BJ (cell line): ENCODE results near the gene UBE3C. TPM values are rescaled to one million over a fixed set of nuclear protein-coding genes. Genes with fewer than 3 reads are reported as not detected.
"Not testable (repeated sequence)": the region's sequence is repeated elsewhere in the genome, so short reads cannot be mapped to it uniquely, and the experiment has no call there.

Source experiments
- CTCF ChIA-PET: fragments of 350-600 bp; formaldehyde crosslinking; extraction: SDS; loops from one replicate; lab custom pipeline; 2021; ENCODE audit warnings: antibody characterized with exemption, inconsistent platforms; lab: Yijun Ruan, JAX
- POLR2A ChIA-PET: fragments of 300-600 bp; sonication (Branson Sonifier 250); formaldehyde crosslinking; extraction: SDS; loops from one replicate; lab custom pipeline; 2021; ENCODE audit warnings: antibody characterized with exemption; lab: Charles Lee
- DNase-seq: peaks from one replicate; pipeline ENCODE4 v3.0.0-alpha.2; 2011; ENCODE audit warnings: low read depth
- H3K27me3 ChIP-seq: 2 replicates; pipeline ENCODE4 v1.6.0; 2011; ENCODE audit warnings: low read length; ENCODE audit not compliant: control insufficient read depth, insufficient read depth
- H3K36me3 ChIP-seq: 2 replicates; pipeline ENCODE4 v1.5.1; 2011; ENCODE audit warnings: low read length; ENCODE audit not compliant: control insufficient read depth, insufficient read depth
- H3K4me3 ChIP-seq: 2 replicates; pipeline ENCODE4 v1.5.1; 2011; ENCODE audit warnings: low read depth, mild to moderate bottlenecking, control low read depth, low read length
- polyA plus RNA-seq: library from polyadenylated mRNA; depleted of rRNA; stranded (reverse); fragments of >200 nt; gene quantifications from 2 replicates; pipeline ENCODE4 v1.2.3, GENCODE V29; 2011
- TF ChIP-seq, protein P1 (sequence below): IDR thresholded peaks from 2 replicates; pipeline ENCODE4 v1.5.1; 2011; ENCODE audit warnings: low read depth, mild to moderate bottlenecking, control low read depth, inconsistent platforms, low read length, moderate library complexity; ENCODE audit not compliant: insufficient read depth

Gene UBE3C
- polyA plus RNA-seq, 1 experiment, result 50.0 TPM

DNA sequence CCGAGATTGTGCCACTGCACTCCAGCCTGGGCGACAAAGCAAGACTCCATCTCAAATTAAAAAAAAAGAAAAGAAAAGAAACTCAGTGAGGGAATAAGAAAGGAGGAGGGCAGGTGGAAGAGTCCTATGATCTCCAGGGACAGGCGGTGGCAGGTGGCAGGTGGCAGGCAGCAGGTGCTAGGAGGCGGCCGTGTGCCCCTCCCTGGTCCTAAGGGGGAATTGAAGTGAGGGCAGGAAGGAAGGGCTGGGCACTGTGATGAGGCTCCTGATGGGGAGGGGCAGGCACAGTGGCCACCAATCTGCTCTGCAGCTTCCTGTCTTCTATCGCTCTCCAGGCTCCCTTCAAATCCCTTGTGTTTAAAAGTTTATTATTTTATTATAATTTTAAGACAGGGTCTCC lies 41.2 kb upstream of the UBE3C start:
- TF ChIP-seq, protein P1, sequence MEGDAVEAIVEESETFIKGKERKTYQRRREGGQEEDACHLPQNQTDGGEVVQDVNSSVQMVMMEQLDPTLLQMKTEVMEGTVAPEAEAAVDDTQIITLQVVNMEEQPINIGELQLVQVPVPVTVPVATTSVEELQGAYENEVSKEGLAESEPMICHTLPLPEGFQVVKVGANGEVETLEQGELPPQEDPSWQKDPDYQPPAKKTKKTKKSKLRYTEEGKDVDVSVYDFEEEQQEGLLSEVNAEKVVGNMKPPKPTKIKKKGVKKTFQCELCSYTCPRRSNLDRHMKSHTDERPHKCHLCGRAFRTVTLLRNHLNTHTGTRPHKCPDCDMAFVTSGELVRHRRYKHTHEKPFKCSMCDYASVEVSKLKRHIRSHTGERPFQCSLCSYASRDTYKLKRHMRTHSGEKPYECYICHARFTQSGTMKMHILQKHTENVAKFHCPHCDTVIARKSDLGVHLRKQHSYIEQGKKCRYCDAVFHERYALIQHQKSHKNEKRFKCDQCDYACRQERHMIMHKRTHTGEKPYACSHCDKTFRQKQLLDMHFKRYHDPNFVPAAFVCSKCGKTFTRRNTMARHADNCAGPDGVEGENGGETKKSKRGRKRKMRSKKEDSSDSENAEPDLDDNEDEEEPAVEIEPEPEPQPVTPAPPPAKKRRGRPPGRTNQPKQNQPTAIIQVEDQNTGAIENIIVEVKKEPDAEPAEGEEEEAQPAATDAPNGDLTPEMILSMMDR, result no peak
- ChIA-PET CTCF (interaction anchor here (0.6 kb wide), 1 partner anchor 63 kb away, joined by 4 read pairs; no protein-coding TSS in a partner anchor), POLR2A (no interaction called here)
- Histone ChIP-seq H3K36me3 (no peaks in the 10 kb centered on the region), H3K4me3 (no peak overlapping the region), H3K27me3 (peaks cover 7% of the 10 kb centered on the region)
- no peak for DNase-seq

DNA sequence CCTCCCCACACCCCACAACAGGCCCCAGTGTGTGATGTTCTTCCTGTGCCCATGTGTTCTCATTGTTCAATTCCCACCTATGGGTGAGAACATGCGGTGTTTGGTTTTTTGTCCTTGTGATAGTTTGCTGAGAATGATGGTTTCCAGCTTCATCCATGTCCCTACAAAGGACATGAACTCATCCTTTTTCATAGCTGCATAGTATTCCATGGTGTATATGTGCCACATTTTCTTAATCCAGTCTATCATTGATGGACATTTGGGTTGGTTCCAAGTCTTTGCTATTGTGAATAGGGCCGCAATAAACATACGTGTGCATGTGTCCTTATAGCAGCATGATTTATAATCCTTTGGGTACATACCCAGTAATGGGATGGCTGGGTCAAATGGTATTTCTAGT lies 38.7 kb upstream of the UBE3C start:
- H3K36me3 ChIP-seq, H3K4me3 ChIP-seq, H3K27me3 ChIP-seq, CTCF ChIA-PET, DNase-seq, POLR2A ChIA-PET: not testable (repeated sequence)

DNA sequence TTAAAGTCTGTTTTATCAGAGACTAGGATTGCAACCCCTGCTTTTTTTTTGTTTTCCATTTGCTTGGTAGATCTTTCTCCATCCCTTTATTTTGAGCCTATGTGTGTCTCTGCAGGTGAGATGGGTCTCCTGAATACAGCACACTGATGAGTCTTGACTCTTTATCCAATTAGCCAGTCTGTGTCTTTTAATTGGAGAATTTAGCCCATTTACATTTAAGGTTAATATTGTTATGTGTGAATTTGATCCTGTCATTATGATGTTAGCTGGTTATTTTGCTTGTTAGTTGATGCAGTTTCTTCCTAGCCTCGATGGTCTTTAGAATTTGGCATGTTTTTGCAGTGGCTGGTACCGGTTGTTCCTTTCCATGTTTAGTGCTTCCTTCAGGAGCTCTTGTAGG lies 35.1 kb upstream of the UBE3C start:
- POLR2A ChIA-PET, H3K36me3 ChIP-seq, H3K27me3 ChIP-seq, CTCF ChIA-PET, H3K4me3 ChIP-seq, DNase-seq: not testable (repeated sequence)

DNA sequence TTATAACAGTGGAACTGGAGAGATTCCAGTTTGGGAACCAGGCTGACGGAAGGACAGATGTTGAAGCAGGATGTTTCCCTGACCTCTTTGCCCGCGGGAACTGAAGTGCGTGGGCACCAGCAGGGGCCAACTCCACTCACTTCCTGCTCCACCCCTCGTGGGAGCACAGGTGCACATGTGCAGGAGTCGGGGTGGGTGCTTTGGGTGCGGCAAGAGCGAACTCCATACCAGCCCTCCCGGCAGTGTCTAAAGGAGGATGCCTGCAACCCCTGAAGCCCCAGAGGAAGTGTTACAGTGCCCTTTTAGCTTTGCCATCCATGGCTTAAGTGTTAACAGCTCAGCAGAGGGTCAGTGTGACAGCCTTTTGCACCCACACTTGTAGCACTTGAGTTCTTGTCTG lies 27.4 kb upstream of the UBE3C start:
- H3K36me3 ChIP-seq, result no peaks in the 10 kb centered on the region
- DNase-seq, result no peak
- ChIA-PET POLR2A (no interaction called here), CTCF (no interaction called here)
- TF ChIP-seq, protein P1, result no peak
- H3K4me3 ChIP-seq, result no peak overlapping the region
- H3K27me3 ChIP-seq, result peaks cover 2% of the 10 kb centered on the region; the same call in 1 of the 2 replicates

DNA sequence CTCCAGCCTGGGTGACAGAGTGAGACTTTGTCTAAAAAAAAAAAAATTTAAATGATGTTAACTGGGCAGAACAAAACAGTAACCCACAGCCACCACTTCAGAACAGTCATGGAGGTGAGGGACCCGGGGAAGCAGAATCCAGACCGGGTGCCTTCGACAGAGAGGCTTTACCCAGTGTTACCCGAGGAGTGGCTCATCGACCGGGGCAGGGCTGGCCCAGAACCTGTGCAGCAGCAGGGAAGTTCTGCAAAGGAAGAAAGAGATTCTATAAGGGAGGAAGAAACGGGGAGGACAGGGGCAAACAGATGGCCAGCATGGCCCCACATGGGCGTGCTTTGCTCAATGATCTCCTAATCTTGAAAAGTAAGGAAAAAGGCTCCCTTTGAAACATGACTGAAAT lies 26.0 kb upstream of the UBE3C start:
- DNase-seq, result no peak
- Histone ChIP-seq H3K4me3 (no peak overlapping the region), H3K27me3 (peaks cover 2% of the 10 kb centered on the region; the same call in 1 of the 2 replicates), H3K36me3 (no peaks in the 10 kb centered on the region)
- ChIA-PET CTCF (no interaction called here), POLR2A (no interaction called here)
- TF ChIP-seq, protein P1, result no peak

DNA sequence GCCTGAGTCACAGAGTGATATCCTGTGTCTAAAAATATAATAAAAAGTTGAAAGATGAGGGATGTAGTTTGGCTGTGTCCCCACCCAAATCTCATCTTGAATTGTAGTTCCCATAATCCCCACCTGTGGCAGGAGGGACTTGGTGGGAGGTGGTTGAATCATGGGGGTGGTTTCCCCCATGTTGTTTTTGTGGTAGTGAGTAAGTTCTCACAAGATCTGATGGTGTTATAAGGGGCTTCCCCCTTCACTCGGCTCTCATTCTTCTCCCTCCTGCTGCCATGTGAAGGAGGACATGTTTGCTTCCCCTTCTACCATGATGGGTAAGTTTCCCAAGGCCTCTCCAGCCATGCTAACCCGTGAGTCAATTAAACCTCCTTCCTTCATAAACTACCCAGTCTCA lies 25.1 kb upstream of the UBE3C start:
- TF ChIP-seq, protein P1, result no peak
- CTCF ChIA-PET, result no interaction called here
- Histone ChIP-seq H3K36me3 (no peaks in the 10 kb centered on the region), H3K27me3 (peaks cover 2% of the 10 kb centered on the region; the same call in 1 of the 2 replicates), H3K4me3 (no peak overlapping the region)
- no peak for DNase-seq
- POLR2A ChIA-PET, result no interaction called here
